HepG2 (cell line): ENCODE results near the gene PRUNE1. TPM values are rescaled to one million over a fixed set of nuclear protein-coding genes. Genes with fewer than 3 reads are reported as not detected.

Experiments used
- ETV6 ChIP-seq: sonication (generic); formaldehyde crosslinking; conservative IDR thresholded peaks from 2 replicates; pipeline ENCODE4 v1.4.0; 2020; ENCODE audit warnings: missing genetic modification reagents
- HES4 ChIP-seq: sonication (generic); formaldehyde crosslinking; IDR thresholded peaks from 2 replicates; pipeline ENCODE4 v1.9.0; 2021; ENCODE audit warnings: mild to moderate bottlenecking, missing genetic modification reagents, borderline replicate concordance
- MED8 ChIP-seq: sonication (generic); formaldehyde crosslinking; IDR thresholded peaks from 2 replicates; pipeline ENCODE4 v1.8.1; 2023; ENCODE audit warnings: mild to moderate bottlenecking, missing genetic modification reagents; ENCODE audit not compliant: insufficient replicate concordance
- NCOR1 ChIP-seq: fragments of 200-600 bp; sonication (generic); IDR thresholded peaks from 2 replicates; pipeline ENCODE4 v1.7.0; 2017; ENCODE audit warnings: antibody characterized with exemption, low read length, borderline replicate concordance
- TBX2 ChIP-seq: sonication (generic); formaldehyde crosslinking; IDR thresholded peaks from 2 replicates; pipeline ENCODE4 v1.5.0; 2020; ENCODE audit warnings: missing genetic modification reagents, mild to moderate bottlenecking, borderline replicate concordance
- ZBTB7A ChIP-seq: sonication (generic); formaldehyde crosslinking; IDR thresholded peaks from 2 replicates; pipeline ENCODE4 v1.8.0; 2022; ENCODE audit warnings: mild to moderate bottlenecking, missing genetic modification reagents
- ZNF180 ChIP-seq: sonication (generic); formaldehyde crosslinking; IDR thresholded peaks from 2 replicates; pipeline ENCODE4 v1.4.0; 2020; ENCODE audit warnings: low read depth, missing genetic modification reagents, borderline replicate concordance
- ZNF382 ChIP-seq: sonication (generic); formaldehyde crosslinking; IDR thresholded peaks from 2 replicates; pipeline ENCODE4 v1.5.0; 2020; ENCODE audit warnings: missing genetic modification reagents, mild to moderate bottlenecking, borderline replicate concordance
- ZNF468 ChIP-seq: sonication (generic); formaldehyde crosslinking; IDR thresholded peaks from 2 replicates; pipeline ENCODE4 v1.8.0; 2022; ENCODE audit warnings: mild to moderate bottlenecking, moderate library complexity, missing genetic modification reagents
- ZNF670 ChIP-seq: sonication (generic); formaldehyde crosslinking; IDR thresholded peaks from 2 replicates; pipeline ENCODE4 v1.8.0; 2022; ENCODE audit warnings: mild to moderate bottlenecking, missing genetic modification reagents, borderline replicate concordance
- polyA plus RNA-seq, 8 experiments: library from polyadenylated mRNA; depleted of rRNA in 3 of 8; stranded (reverse) in 7 of 8; unstranded in 1 of 8; fragments of >200 nt; fragmentation: Illumina TruSeq in 4 of 8; extraction: Trizol in 4 of 8; gene quantifications; 2 replicates each; pipeline versions ENCODE4 v1.2.1 to v1.2.3, GENCODE V29; 2011 to 2016; ENCODE audit warnings: low read depth in 4 of 8, missing spikeins in 1 of 8, mixed read lengths in 1 of 8; ENCODE audit not compliant: insufficient read depth in 1 of 8
- total RNA-seq, 5 experiments: library from RNA; depleted of rRNA; stranded (reverse); fragments of >200 nt; fragmentation: Illumina TruSeq; extraction: Trizol; gene quantifications; 2 replicates each; pipeline ENCODE4 v1.2.3, GENCODE V29; 2016; ENCODE audit warnings: low read depth in 1 of 5
- TF ChIP-seq, protein P1 (sequence below): sonication (generic); formaldehyde crosslinking; IDR thresholded peaks from 2 replicates; pipeline ENCODE4 v1.4.0; 2020; ENCODE audit warnings: missing genetic modification reagents
- TF ChIP-seq, protein P2 (sequence below): sonication (generic); formaldehyde crosslinking; IDR thresholded peaks from 2 replicates; pipeline ENCODE4 v1.4.0; 2020; ENCODE audit warnings: missing genetic modification reagents
- TF ChIP-seq, protein P3 (sequence below): sonication (generic); formaldehyde crosslinking; IDR thresholded peaks from 2 replicates; pipeline ENCODE4 v1.8.1; 2023; ENCODE audit warnings: mild to moderate bottlenecking, moderate library complexity, missing genetic modification reagents
- TF ChIP-seq, protein P4 (sequence below): sonication (generic); formaldehyde crosslinking; IDR thresholded peaks from 2 replicates; pipeline ENCODE4 v1.4.0; 2020; ENCODE audit warnings: missing genetic modification reagents

The PRUNE1 gene
- total and polyA plus RNA-seq, 2 of the 13 experiments (the other 11 are each of a cell fraction or from before 2014, with no cell fraction given), result 19.0 to 31.9 TPM

DNA sequence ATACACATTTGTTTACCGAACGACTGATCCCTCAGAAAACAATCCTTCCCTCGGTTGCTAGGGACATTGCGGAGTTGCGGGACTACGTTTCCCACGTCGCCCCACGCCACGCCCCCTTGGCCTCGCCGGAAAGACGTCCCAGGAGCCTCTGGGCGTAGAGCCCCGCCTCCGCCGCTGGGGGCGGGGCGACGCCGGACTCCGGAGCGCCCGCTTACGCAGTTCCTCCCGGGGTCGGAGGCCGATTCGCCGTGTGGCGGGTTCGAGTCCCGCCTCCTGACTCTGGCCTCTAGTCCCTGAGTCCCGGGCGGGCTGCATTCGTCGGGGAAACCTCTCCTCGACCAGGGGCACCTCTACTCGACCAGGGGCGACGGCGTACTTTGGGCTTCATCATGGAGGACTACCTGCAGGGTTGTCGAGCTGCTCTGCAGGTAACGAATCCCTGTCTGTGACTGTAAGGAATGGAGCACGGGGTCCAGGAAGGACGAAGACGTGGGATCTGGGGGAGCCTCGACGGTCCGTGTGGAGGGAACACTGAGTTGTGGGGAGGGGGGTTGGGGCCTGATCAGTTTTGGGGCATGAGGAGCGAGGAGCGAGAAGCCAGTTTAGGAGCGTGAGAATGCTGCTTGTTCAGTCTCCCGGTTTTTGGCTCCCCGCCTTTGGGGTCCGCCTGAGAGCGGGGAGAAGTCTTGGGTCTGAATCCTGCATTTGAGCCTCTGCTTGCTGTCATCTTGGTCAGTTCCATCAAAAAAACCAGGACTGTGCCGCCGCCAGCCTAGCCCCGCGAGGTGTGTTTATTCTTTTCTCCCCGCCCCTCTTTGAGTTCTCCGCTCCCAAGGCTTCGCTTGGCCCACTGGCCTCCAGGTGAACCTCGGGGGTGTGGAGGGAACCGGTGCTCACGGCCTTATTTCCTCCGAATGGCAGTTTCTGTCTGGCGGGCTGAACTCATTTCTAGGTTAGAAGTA lies at the start of gene PRUNE1 (continued):
- no peak for TF ChIP-seq ZNF382 (CRISPR knock-in tag)
- TF ChIP-seq ZBTB7A (CRISPR knock-in tag), result no peak
- TF ChIP-seq MED8 (CRISPR knock-in tag), result no peak
- TF ChIP-seq, protein P1, sequence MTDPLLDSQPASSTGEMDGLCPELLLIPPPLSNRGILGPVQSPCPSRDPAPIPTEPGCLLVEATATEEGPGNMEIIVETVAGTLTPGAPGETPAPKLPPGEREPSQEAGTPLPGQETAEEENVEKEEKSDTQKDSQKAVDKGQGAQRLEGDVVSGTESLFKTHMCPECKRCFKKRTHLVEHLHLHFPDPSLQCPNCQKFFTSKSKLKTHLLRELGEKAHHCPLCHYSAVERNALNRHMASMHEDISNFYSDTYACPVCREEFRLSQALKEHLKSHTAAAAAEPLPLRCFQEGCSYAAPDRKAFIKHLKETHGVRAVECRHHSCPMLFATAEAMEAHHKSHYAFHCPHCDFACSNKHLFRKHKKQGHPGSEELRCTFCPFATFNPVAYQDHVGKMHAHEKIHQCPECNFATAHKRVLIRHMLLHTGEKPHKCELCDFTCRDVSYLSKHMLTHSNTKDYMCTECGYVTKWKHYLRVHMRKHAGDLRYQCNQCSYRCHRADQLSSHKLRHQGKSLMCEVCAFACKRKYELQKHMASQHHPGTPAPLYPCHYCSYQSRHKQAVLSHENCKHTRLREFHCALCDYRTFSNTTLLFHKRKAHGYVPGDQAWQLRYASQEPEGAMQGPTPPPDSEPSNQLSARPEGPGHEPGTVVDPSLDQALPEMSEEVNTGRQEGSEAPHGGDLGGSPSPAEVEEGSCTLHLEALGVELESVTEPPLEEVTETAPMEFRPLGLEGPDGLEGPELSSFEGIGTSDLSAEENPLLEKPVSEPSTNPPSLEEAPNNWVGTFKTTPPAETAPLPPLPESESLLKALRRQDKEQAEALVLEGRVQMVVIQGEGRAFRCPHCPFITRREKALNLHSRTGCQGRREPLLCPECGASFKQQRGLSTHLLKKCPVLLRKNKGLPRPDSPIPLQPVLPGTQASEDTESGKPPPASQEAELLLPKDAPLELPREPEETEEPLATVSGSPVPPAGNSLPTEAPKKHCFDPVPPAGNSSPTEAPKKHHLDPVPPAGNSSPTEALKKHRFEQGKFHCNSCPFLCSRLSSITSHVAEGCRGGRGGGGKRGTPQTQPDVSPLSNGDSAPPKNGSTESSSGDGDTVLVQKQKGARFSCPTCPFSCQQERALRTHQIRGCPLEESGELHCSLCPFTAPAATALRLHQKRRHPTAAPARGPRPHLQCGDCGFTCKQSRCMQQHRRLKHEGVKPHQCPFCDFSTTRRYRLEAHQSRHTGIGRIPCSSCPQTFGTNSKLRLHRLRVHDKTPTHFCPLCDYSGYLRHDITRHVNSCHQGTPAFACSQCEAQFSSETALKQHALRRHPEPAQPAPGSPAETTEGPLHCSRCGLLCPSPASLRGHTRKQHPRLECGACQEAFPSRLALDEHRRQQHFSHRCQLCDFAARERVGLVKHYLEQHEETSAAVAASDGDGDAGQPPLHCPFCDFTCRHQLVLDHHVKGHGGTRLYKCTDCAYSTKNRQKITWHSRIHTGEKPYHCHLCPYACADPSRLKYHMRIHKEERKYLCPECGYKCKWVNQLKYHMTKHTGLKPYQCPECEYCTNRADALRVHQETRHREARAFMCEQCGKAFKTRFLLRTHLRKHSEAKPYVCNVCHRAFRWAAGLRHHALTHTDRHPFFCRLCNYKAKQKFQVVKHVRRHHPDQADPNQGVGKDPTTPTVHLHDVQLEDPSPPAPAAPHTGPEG, result peak; percentile 49
- TF ChIP-seq ZNF468, result no peak
- TF ChIP-seq, protein P2, sequence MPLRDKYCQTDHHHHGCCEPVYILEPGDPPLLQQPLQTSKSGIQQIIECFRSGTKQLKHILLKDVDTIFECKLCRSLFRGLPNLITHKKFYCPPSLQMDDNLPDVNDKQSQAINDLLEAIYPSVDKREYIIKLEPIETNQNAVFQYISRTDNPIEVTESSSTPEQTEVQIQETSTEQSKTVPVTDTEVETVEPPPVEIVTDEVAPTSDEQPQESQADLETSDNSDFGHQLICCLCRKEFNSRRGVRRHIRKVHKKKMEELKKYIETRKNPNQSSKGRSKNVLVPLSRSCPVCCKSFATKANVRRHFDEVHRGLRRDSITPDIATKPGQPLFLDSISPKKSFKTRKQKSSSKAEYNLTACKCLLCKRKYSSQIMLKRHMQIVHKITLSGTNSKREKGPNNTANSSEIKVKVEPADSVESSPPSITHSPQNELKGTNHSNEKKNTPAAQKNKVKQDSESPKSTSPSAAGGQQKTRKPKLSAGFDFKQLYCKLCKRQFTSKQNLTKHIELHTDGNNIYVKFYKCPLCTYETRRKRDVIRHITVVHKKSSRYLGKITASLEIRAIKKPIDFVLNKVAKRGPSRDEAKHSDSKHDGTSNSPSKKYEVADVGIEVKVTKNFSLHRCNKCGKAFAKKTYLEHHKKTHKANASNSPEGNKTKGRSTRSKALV (CRISPR knock-in tag), result no peak
- peak; percentile 60; the same call in 1 of the 2 replicates for TF ChIP-seq TBX2 (CRISPR knock-in tag)
- TF ChIP-seq, protein P3, sequence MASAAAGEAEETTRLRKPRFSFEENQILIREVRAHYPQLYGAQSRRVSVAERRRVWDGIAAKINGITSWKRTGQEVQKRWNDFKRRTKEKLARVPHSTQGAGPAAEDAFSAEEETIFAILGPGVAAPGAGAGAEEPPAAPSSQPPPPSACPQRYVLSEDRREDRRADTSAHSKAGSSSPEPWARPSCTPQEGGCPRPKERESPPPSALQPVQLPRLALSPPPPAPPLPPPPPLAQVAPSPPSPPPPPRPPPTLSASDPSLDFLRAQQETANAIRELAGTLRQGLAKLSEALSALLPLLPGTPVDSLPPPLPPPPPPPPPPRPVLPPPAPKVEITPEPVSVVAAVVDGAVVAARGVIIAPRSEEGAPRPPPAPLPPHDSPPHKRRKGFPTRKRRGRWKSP (CRISPR knock-in tag), result peak; percentile 57; the same call in 1 of the 2 replicates
- TF ChIP-seq, protein P4, sequence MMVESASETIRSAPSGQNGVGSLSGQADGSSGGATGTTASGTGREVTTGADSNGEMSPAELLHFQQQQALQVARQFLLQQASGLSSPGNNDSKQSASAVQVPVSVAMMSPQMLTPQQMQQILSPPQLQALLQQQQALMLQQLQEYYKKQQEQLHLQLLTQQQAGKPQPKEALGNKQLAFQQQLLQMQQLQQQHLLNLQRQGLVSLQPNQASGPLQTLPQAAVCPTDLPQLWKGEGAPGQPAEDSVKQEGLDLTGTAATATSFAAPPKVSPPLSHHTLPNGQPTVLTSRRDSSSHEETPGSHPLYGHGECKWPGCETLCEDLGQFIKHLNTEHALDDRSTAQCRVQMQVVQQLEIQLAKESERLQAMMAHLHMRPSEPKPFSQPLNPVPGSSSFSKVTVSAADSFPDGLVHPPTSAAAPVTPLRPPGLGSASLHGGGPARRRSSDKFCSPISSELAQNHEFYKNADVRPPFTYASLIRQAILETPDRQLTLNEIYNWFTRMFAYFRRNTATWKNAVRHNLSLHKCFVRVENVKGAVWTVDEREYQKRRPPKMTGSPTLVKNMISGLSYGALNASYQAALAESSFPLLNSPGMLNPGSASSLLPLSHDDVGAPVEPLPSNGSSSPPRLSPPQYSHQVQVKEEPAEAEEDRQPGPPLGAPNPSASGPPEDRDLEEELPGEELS (CRISPR knock-in tag), result peak; percentile 70
- TF ChIP-seq NCOR1, result peak; percentile 47; the same call in 1 of the 2 replicates
- TF ChIP-seq ZNF180 (CRISPR knock-in tag), result no peak
- TF ChIP-seq HES4 (CRISPR knock-in tag), result peak; percentile 88; the same call in 1 of the 2 replicates
- TF ChIP-seq ETV6 (CRISPR knock-in tag), result no peak
- TF ChIP-seq ZNF670 (CRISPR knock-in tag), result no peak
